ENCODE results near the gene ATP2B3. TPM values are rescaled to one million over a fixed set of nuclear protein-coding genes. Genes with fewer than 3 reads are reported as not detected.

The ATP2B3 gene
- total RNA-seq, 1 experiment from 2014 or later: 0.35 TPM

- H3K27ac Mint-ChIP-seq: no peak overlapping the region
- no peak overlapping the region for H3K23ac ChIP-seq (ENCODE audit: insufficient read length, low read depth, low read length)
Measured at GRCh38 chrX:153556767-153557166, 39.3 kb downstream of the ATP2B3 start.

More at GRCh38 chrX:153556767-153557166, 39.3 kb downstream of the ATP2B3 start:
- no CpG with 5 or more reads among the region's 12 CpGs for WGBS (ENCODE audit: extremely low coverage, insufficient read length, low lambda C conversion rate)
- no peak overlapping the region for H2BK15ac ChIP-seq (ENCODE audit: low read depth, low read length)
- no peak overlapping the region for H4K8ac ChIP-seq (replicated peaks; ENCODE audit: insufficient read length, low read depth, low read length)
- Mint-ChIP-seq H3K4me3 (no peak overlapping the region), H3K9me3 (peaks cover 70 to 87% of the 10 kb centered on the region in 2 experiments), H3K27me3 (ENCODE audit: low read depth) (peaks cover 9% of the 10 kb centered on the region; the same call in 1 of the 2 replicates), H3K4me1 (no peaks in the 10 kb centered on the region), H3K36me3 (ENCODE audit: insufficient read depth in 1 of 3, low read depth in 3 of 3) (peaks cover 0 to 2% (median 0%) of the 10 kb centered on the region in 3 experiments; a peak in 2 of 7 replicates)
- H3K56ac ChIP-seq (ENCODE audit: insufficient read length, low read depth, low read length): no peak overlapping the region
- H2BK20ac ChIP-seq (ENCODE audit: low read depth, low read length, poor library complexity, severe bottlenecking): no peak overlapping the region
- no peaks in the 10 kb centered on the region for H3K79me1 ChIP-seq (ENCODE audit: insufficient read depth, low read depth, low read length, poor library complexity, severe bottlenecking)
- TF ChIP-seq, protein P1, sequence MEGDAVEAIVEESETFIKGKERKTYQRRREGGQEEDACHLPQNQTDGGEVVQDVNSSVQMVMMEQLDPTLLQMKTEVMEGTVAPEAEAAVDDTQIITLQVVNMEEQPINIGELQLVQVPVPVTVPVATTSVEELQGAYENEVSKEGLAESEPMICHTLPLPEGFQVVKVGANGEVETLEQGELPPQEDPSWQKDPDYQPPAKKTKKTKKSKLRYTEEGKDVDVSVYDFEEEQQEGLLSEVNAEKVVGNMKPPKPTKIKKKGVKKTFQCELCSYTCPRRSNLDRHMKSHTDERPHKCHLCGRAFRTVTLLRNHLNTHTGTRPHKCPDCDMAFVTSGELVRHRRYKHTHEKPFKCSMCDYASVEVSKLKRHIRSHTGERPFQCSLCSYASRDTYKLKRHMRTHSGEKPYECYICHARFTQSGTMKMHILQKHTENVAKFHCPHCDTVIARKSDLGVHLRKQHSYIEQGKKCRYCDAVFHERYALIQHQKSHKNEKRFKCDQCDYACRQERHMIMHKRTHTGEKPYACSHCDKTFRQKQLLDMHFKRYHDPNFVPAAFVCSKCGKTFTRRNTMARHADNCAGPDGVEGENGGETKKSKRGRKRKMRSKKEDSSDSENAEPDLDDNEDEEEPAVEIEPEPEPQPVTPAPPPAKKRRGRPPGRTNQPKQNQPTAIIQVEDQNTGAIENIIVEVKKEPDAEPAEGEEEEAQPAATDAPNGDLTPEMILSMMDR (conservative IDR thresholded peaks at IDR 0.05): no peak
- H4K91ac ChIP-seq (ENCODE audit: insufficient read length, low read depth, low read length): no peak overlapping the region
- H3K14ac ChIP-seq (ENCODE audit: insufficient read depth, low read length): no peak overlapping the region
- H2AK5ac ChIP-seq (ENCODE audit: insufficient read length, low read length): no peak overlapping the region
- H2BK5ac ChIP-seq (ENCODE audit: insufficient read length, low read length): no peak overlapping the region
- no peaks in the 10 kb centered on the region for H3K4me1 ChIP-seq (ENCODE audit: insufficient read depth, low read length)
- H3K4me2 ChIP-seq (ENCODE audit: insufficient read depth, insufficient read length, low read length): no peak overlapping the region
- H3K27me3 ChIP-seq (ENCODE audit: insufficient read depth, low read length): no peaks in the 10 kb centered on the region
- no peak overlapping the region for H2BK12ac ChIP-seq (ENCODE audit: insufficient read length, low read depth, low read length)
- H2AFZ ChIP-seq (ENCODE audit: low read length): no peak overlapping the region
- no peak overlapping the region for H2BK120ac ChIP-seq (ENCODE audit: low read depth, low read length, poor library complexity, severe bottlenecking)
- peaks cover 56% of the 10 kb centered on the region for H3K9me3 ChIP-seq (ENCODE audit: control insufficient read depth, low read depth, low read length)
- DNase-seq: no peak
- no peak overlapping the region for H3K18ac ChIP-seq (ENCODE audit: insufficient read length, low read depth, low read length)
- no peaks in the 10 kb centered on the region for H4K20me1 ChIP-seq (ENCODE audit: control insufficient read depth, insufficient read depth, insufficient read length)
- no peak overlapping the region for H3K9ac ChIP-seq (ENCODE audit: extremely low read depth, insufficient read length, low read length)
- H3K23me2 ChIP-seq (ENCODE audit: insufficient read length, low read depth, low read length, poor library complexity, severe bottlenecking): no peaks in the 10 kb centered on the region
- no peak overlapping the region for H4K5ac ChIP-seq (ENCODE audit: insufficient read length, low read depth, low read length)
- no peak overlapping the region for H3T11ph ChIP-seq (ENCODE audit: low read length)
- no peak overlapping the region for H3K4ac ChIP-seq (ENCODE audit: low read depth, low read length)
- H3K27ac ChIP-seq (ENCODE audit: insufficient read length, low read depth, low read length): no peak overlapping the region
- H3K79me2 ChIP-seq (ENCODE audit: insufficient read depth, low read length): no peaks in the 10 kb centered on the region

Measured in H9 (cell line).